Kidney (tissue), 14 donors: ENCODE data around the gene STRA6. TPM values are rescaled to one million over a fixed set of nuclear protein-coding genes. Genes with fewer than 3 reads are reported as not detected.

Experiments used
- DNase-seq, 5 donors: peaks; one replicate each; pipeline ENCODE4 v3.0.0-alpha.2; 2013 to 2020
- FAIRE-seq: peaks from 2 replicates; lab custom pipeline; 2012; peaks lifted over from hg19 to GRCh38; lab: Jason Lieb, UNC
- H3K27ac ChIP-seq, 2 donors: one replicate each; pipeline ENCODE4 v1.7.0; 2013; ENCODE audit warnings: low read depth in 2 of 2, low read length in 2 of 2, inconsistent platforms in 1 of 2
- H3K27me3 ChIP-seq: one replicate; pipeline ENCODE4 v1.7.1; 2013; ENCODE audit warnings: low read length, inconsistent platforms; ENCODE audit not compliant: control insufficient read depth, insufficient read depth
- H3K36me3 ChIP-seq, 3 donors: one replicate each; pipeline versions ENCODE4 v1.7.0 to v1.7.1; 2013; ENCODE audit warnings: low read length in 3 of 3, control low read depth in 1 of 3, inconsistent platforms in 1 of 3; ENCODE audit not compliant: insufficient read depth in 3 of 3, control insufficient read depth in 2 of 3
- H3K4me1 ChIP-seq, 3 donors: one replicate each; pipeline versions ENCODE4 v1.7.0 to v1.7.1; 2013; ENCODE audit warnings: low read length in 3 of 3, inconsistent platforms in 1 of 3, low read depth in 1 of 3; ENCODE audit not compliant: control insufficient read depth in 2 of 3, insufficient read depth in 2 of 3
- H3K4me3 ChIP-seq, 3 donors: one replicate each; pipeline versions ENCODE4 v1.7.0 to v1.8.1; 2013; ENCODE audit warnings: low read length in 3 of 3, control low read depth in 1 of 3, inconsistent platforms in 1 of 3
- H3K9ac ChIP-seq, 3 donors: one replicate each; pipeline versions ENCODE4 v1.7.0 to v1.7.1; 2013; ENCODE audit warnings: low read length in 3 of 3, control low read depth in 1 of 3, inconsistent platforms in 1 of 3
- H3K9me3 ChIP-seq, 3 donors: one replicate each; pipeline versions ENCODE4 v1.7.0 to v1.7.1; 2013; ENCODE audit warnings: low read length in 3 of 3, control low read depth in 1 of 3, inconsistent platforms in 1 of 3; ENCODE audit not compliant: control insufficient read depth in 2 of 3, insufficient read depth in 1 of 3
- CTCF ChIP-seq: IDR thresholded peaks from 3 replicates; pipeline ENCODE4 v1.5.1; 2012; ENCODE audit warnings: mild to moderate bottlenecking, moderate library complexity, borderline replicate concordance; ENCODE audit not compliant: insufficient read depth; ENCODE audit errors: extremely low read depth
- intact Hi-C: fragments of 100-400 bp; cut with DNase I; formaldehyde crosslinking; loops from one replicate; pipeline ENCODE4 v1.11.1; 2022
- polyA plus RNA-seq: library from polyadenylated mRNA; stranded (reverse); fragments of 350-450 nt; fragmentation: Illumina TruSeq; extraction: RNeasy Lipid Tissue Mini Kit (QIAGEN cat#74804); gene quantifications from one replicate; pipeline ENCODE4 v1.2.3, GENCODE V29; 2014; ENCODE audit warnings: low read depth, low replicate concordance; ENCODE audit not compliant: insufficient read depth
- total RNA-seq: library from RNA; stranded (reverse); fragmentation: NEBNext Ultra II Directional; extraction: Animal tissue kit (Norgen Biotek cat#: 25700); gene quantifications from one replicate; pipeline ENCODE4 v1.2.1, GENCODE V29; 2021
- donor health status: control.
- donor health status: control.
- donor health status: control.
- donor health status: control.
- donor health status: control.
- donor health status: DM: yes; HTN: yes; CAD: no.
- donor health status: Normal renal cell carcinoma (clear cell type).

STRA6 gene
- total and polyA plus RNA-seq, 2 donors from 2014 or later = 2.0 to 31.9 TPM

GRCh38 chr15:74179101-74179841 is 23.3 kb downstream of the STRA6 start:
- DNase-seq (peak in 1 of 5 donors; percentile 97), FAIRE-seq (no peak)
- no peak overlapping the region for H3K9ac ChIP-seq
- peak overlapping the region; percentile 45 to 60 for H3K27ac ChIP-seq
- intact Hi-C loops = no loop called here
- H3K4me1 ChIP-seq = peaks cover 2 to 30% (median 3%) of the 10 kb centered on the region in 3 donors
- no peak overlapping the region for H3K4me3 ChIP-seq
- no peak for TF ChIP-seq CTCF
- H3K27me3 ChIP-seq = no peaks in the 10 kb centered on the region
- no peaks in the 10 kb centered on the region for H3K36me3 ChIP-seq
- H3K9me3 ChIP-seq = no peaks in the 10 kb centered on the region

GRCh38 chr15:74178326-74179100 is 24.1 kb downstream of the STRA6 start:
- Histone ChIP-seq H3K4me3 (no peak overlapping the region), H3K4me1 (peaks cover 2 to 35% (median 3%) of the 10 kb centered on the region in 3 donors), H3K27me3 (no peaks in the 10 kb centered on the region), H3K27ac (peak overlapping the region in 1 of 2 donors; percentile 60), H3K9ac (no peak overlapping the region), H3K9me3 (no peaks in the 10 kb centered on the region), H3K36me3 (no peaks in the 10 kb centered on the region)
- TF ChIP-seq CTCF = no peak
- DNase-seq = peak in 1 of 5 donors; percentile 49
- intact Hi-C loops = no loop called here
- no peak for FAIRE-seq

- H3K4me1 ChIP-seq = peaks cover 3 to 42% (median 10%) of the 10 kb centered on the region in 3 donors
- H3K27ac ChIP-seq = no peak overlapping the region
- no peaks in the 10 kb centered on the region for H3K9me3 ChIP-seq
- H3K36me3 ChIP-seq = no peaks in the 10 kb centered on the region
- H3K27me3 ChIP-seq = no peaks in the 10 kb centered on the region
- FAIRE-seq = no peak
- H3K9ac ChIP-seq = no peak overlapping the region
- TF ChIP-seq CTCF = no peak
- H3K4me3 ChIP-seq = no peak overlapping the region
- intact Hi-C loops = no loop called here
- no peak for DNase-seq
Measured at GRCh38 chr15:74176262-74177214, 26.0 kb downstream of the STRA6 start.
